ENCODE results near the gene PIEZO1.

The PIEZO1 gene

DNA sequence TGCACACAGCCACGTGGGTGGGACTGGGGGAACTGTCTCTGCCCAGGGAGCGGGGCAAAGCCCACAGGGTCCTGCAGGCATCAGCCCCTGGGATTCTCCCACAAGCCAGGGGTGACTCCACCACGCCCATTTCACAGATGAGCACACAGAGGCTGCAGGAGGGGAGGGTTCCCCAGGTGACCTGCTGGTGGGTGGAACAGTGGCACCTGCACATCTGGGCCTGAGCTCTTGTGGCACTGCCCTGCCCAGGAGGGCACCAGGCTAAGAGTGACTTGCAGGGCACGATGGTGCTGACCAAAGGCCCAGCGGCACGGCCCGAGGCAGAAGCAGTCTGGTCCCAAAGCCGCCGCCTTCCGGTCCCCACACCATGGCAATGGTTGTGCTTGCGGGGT lies 23.9 kb downstream of the PIEZO1 start:
- no peak for TF ChIP-seq CTCF (IDR thresholded peaks at IDR 0.05; ENCODE audit: control insufficient read depth, insufficient read depth, low read depth, low read length, missing control alignments)
- no peak for DNase-seq (ENCODE audit: low read depth)
- no peak overlapping the region for H3K4me3 ChIP-seq (ENCODE audit: control insufficient read depth, low read depth, low read length)

GRCh38 chr16:88760424-88761142 lies 24.4 kb downstream of the PIEZO1 start:
- no peak for DNase-seq (ENCODE audit: low read depth)
- TF ChIP-seq CTCF (IDR thresholded peaks at IDR 0.05; ENCODE audit: control insufficient read depth, insufficient read depth, low read depth, low read length, missing control alignments) = no peak
- H3K4me3 ChIP-seq (ENCODE audit: control insufficient read depth, low read depth, low read length) = no peak overlapping the region

DNA sequence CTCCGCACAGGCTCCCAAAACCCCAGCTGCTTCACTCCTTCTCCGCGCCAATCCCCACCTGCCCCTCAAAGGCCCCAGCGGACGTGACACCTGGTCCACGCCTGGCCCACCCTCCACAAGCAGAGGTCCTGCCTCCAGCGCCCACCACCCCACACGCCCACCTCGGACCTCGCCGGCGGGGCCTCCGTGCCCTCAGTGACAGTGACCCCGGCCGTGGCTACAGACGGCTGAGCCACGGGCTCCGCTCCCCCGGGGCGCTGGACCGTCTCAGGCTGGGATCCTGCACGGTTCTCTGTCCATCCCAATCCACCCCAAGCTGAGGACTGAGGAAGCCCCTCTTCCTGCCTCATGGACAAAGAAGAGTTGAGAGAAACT lies 25.1 kb downstream of the PIEZO1 start:
- no peak for DNase-seq (ENCODE audit: low read depth)
- no peak overlapping the region for H3K4me3 ChIP-seq (ENCODE audit: control insufficient read depth, low read depth, low read length)
- TF ChIP-seq CTCF (IDR thresholded peaks at IDR 0.05; ENCODE audit: control insufficient read depth, insufficient read depth, low read depth, low read length, missing control alignments) = no peak

- DNase-seq (ENCODE audit: low read depth) = no peak
- no peak for TF ChIP-seq CTCF (IDR thresholded peaks at IDR 0.05; ENCODE audit: control insufficient read depth, insufficient read depth, low read depth, low read length, missing control alignments)
- no peak overlapping the region for H3K4me3 ChIP-seq (ENCODE audit: control insufficient read depth, low read depth, low read length)
These were observed 25.6 kb downstream of the PIEZO1 start for GRCh38 chr16:88759245-88759975.

DNA sequence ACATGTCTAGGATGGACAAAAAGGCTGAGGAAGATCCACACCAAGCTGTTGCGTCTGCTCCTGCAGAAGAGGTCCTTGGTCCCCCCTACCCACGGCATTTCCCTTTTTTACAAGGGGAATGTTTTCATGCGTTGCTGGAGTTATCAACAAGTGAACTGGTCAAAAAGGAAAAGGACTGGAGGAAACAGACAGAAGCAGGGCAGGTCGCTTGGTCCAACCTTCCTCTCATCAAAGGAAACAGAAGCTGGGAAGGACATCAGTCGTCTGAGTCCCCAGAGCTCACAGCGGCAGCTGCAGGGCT lies 26.1 kb downstream of the PIEZO1 start:
- no peak for DNase-seq (ENCODE audit: low read depth)
- H3K4me3 ChIP-seq (ENCODE audit: control insufficient read depth, low read depth, low read length) = no peak overlapping the region
- TF ChIP-seq CTCF (IDR thresholded peaks at IDR 0.05; ENCODE audit: control insufficient read depth, insufficient read depth, low read depth, low read length, missing control alignments) = no peak

DNA sequence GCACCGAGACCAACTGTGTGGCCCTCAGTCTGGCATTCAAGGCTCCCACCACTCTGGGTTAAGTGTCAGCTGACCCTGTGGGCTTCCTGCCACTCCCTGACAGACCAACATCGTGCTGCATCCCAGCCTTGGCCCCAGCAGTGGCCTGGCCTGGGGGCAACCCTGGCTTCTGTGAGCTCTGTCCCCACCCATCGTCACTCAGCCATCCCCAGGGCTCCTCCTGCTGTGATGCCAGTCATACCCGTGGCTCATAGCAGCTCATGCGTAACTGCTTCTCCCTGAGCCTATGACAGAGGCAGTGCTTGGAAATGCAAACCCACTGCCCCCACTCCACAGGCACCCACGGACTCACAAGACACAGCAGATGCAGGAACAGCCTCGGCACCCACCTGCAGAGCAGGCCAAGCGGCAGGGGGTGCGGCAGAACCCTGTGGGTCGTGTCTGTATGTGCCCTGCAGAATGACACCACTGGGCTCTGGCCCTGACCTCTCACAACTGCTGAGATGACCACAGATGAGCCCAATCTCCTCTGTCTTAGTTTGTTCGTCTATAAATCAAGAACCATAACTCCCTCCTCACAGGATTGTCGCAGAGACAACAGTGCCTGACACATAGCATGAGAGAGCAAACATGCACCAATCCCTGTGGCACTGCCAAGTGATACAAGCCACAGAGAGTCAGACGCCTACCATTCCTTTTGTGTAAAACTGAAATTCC lies 26.6 kb downstream of the PIEZO1 start:
- H3K4me3 ChIP-seq (ENCODE audit: control insufficient read depth, low read depth, low read length) = no peak overlapping the region
- TF ChIP-seq CTCF (IDR thresholded peaks at IDR 0.05; ENCODE audit: control insufficient read depth, insufficient read depth, low read depth, low read length, missing control alignments) = no peak
- DNase-seq (ENCODE audit: low read depth) = no peak
